ENCODE data around the gene RYR2.

- TF ChIP-seq CTCF (IDR thresholded peaks at IDR 0.05; ENCODE audit: low read length) (no peak), EZH2 (IDR thresholded peaks at IDR 0.05; ENCODE audit: borderline replicate concordance, low read length) (no peak)
Observed at GRCh38 chr1:237500566-237500965, 458.6 kb downstream of the RYR2 start.
